ENCODE results near the gene TARS2. TPM values are rescaled to one million over a fixed set of nuclear protein-coding genes. Genes with fewer than 3 reads are reported as not detected.

The TARS2 gene
- total RNA-seq, 2 experiments from 2014 or later: 42.0 to 55.3 TPM

DNA sequence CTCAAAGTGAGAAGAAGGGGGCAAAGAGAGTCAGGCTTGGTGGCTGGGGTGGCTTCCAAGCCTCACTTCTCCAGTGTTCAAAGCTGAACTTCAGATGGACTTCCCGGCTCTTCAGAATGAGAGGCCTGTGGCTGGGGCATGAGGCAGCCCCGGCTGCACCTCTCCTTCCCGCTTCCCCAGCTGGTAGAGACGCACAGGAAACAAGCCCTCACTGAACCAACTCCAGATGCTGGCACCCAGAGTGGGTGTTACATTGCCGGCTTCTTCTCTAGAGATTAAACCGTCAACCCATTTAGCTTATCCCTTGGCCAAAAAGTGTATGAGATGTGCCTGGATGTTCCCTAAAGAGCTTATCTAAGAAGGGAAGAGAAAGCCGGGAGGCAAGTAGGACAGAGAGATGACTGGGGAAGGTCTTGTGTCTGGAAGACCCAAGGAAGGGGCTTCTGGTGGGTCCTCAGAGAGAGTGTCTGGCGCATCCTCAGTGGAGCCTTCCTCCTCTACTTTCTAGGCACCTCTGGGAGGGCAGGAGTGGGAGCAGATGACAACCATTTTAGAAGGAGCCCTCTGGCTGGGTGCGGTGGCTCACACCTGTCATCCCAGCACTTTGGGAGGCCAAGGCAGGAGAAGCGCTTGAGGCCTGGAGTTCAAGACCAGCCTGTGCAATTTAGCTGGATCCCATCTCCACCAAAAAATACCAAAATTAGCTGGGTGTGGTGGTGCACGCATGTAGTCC lies 64.0 kb downstream of the TARS2 start:
- Histone ChIP-seq H3K79me2 (ENCODE audit: insufficient read depth, low read depth, low read length) (no peaks in the 10 kb centered on the region), H3K4me1 (ENCODE audit: insufficient read depth, low read length, poor library complexity, severe bottlenecking) (peaks cover 9% of the 10 kb centered on the region), H3K9me3 (ENCODE audit: low read length) (no peaks in the 10 kb centered on the region), H3K4me3 (ENCODE audit: low read depth, low read length, poor library complexity, severe bottlenecking) (no peak overlapping the region), H2AFZ (ENCODE audit: low read length) (no peak overlapping the region), H4K20me1 (ENCODE audit: insufficient read depth, low read length) (no peaks in the 10 kb centered on the region), H3K9me2 (ENCODE audit: insufficient read depth, low read length) (no peaks in the 10 kb centered on the region), H3K27ac (ENCODE audit: low read depth, low read length, poor library complexity, severe bottlenecking) (no peak overlapping the region), H3K36me3 (ENCODE audit: insufficient read depth, low read length) (no peaks in the 10 kb centered on the region), H3K4me2 (ENCODE audit: low read length) (no peak overlapping the region)
- no peak for TF ChIP-seq CTCF (conservative IDR thresholded peaks at IDR 0.05; ENCODE audit: low read length)
- TF ChIP-seq EZH2phosphoT487 (IDR thresholded peaks at IDR 0.05; ENCODE audit: borderline replicate concordance, low read depth, low read length): no peak
- no TSS peak for BruUV-seq (replicated peaks)
- no peak for DNase-seq (ENCODE audit: low spot score)
- POLR2A ChIA-PET: interaction anchor here (0.6 to 0.7 kb wide), 2 partner anchors 293 to 666 kb away, joined by 3 read pairs; no protein-coding TSS in a partner anchor
- intact Hi-C loops (cut with micrococcal nuclease; ENCODE audit: unreplicated experiment): no loop called here
- CTCF ChIA-PET (ENCODE audit: unreplicated experiment): no interaction called here

GRCh38 chr1:150551784-150552127 lies 64.5 kb downstream of the TARS2 start:
- BruUV-seq (replicated peaks): no TSS peak

DNA sequence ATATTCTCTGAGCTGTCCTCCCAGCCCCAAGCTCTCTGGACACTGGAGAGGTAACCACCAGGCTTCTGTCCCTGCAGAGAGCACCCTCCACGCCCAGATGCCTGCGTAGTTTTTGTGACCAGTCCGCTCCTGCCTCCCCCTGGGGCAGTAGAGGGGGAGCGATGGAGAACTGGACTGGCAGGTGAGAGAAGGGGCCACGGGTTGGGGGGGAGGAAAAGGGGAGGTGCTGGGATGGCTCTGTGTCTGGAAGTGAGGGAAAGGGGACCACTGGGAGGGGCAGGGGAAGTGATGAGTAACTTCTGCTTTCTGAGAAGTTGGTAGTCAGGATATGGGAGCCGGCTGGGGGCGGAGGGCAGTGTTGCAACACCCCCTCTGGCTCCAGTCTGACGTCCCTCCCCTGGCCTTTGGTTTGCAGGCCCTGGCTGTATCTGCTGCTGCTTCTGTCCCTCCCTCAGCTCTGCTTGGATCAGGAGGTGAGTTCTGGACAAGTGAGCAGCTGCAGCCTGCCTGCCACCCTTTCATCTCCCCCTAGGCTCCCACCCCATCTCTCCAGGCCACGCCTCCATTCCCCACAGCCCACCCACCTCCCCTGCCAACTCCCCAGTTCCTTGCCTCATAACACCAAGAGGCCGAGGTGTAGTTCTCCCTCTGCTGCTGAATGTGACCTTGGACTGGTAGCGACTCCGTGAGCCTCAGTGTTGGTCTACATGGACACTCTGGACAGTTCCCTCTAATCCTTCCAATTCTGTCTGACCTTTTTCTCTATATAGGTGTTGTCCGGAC lies 65.1 kb downstream of the TARS2 start:
- H3K79me2 ChIP-seq (ENCODE audit: insufficient read depth, low read depth, low read length): no peaks in the 10 kb centered on the region
- H4K20me1 ChIP-seq (ENCODE audit: insufficient read depth, low read length): no peaks in the 10 kb centered on the region
- H3K4me1 ChIP-seq (ENCODE audit: insufficient read depth, low read length, poor library complexity, severe bottlenecking): peaks cover 9% of the 10 kb centered on the region
- intact Hi-C loops (cut with micrococcal nuclease; ENCODE audit: unreplicated experiment): no loop called here
- H3K4me2 ChIP-seq (ENCODE audit: low read length): no peak overlapping the region; the same call in 1 of the 2 replicates
- no peak for DNase-seq (ENCODE audit: low spot score)
- H3K9me3 ChIP-seq (ENCODE audit: low read length): no peaks in the 10 kb centered on the region
- H3K4me3 ChIP-seq (ENCODE audit: low read depth, low read length, poor library complexity, severe bottlenecking): no peak overlapping the region
- no peak overlapping the region for H3K27ac ChIP-seq (ENCODE audit: low read depth, low read length, poor library complexity, severe bottlenecking)
- ChIA-PET POLR2A (interaction anchor here (0.6 to 0.7 kb wide), 2 partner anchors 14 to 364 kb away, joined by 4 read pairs; no protein-coding TSS in a partner anchor), CTCF (ENCODE audit: unreplicated experiment) (interaction anchor here (0.5 kb wide), 1 partner anchor 9 kb away, joined by 3 read pairs; no protein-coding TSS in a partner anchor)
- BruUV-seq (replicated peaks): no TSS peak
- no peaks in the 10 kb centered on the region for H3K36me3 ChIP-seq (ENCODE audit: insufficient read depth, low read length)
- no peaks in the 10 kb centered on the region for H3K9me2 ChIP-seq (ENCODE audit: insufficient read depth, low read length)
- no peak for TF ChIP-seq CTCF (conservative IDR thresholded peaks at IDR 0.05; ENCODE audit: low read length)
- TF ChIP-seq EZH2phosphoT487 (IDR thresholded peaks at IDR 0.05; ENCODE audit: borderline replicate concordance, low read depth, low read length): no peak
- H2AFZ ChIP-seq (ENCODE audit: low read length): no peak overlapping the region

More at GRCh38 chr1:150551784-150552127, 64.5 kb downstream of the TARS2 start:
- intact Hi-C loops (cut with micrococcal nuclease; ENCODE audit: unreplicated experiment): no loop called here
- H3K27ac ChIP-seq (ENCODE audit: low read depth, low read length, poor library complexity, severe bottlenecking): no peak overlapping the region
- no peaks in the 10 kb centered on the region for H3K9me3 ChIP-seq (ENCODE audit: low read length)
- no peak for TF ChIP-seq EZH2phosphoT487 (IDR thresholded peaks at IDR 0.05; ENCODE audit: borderline replicate concordance, low read depth, low read length)
- H3K9me2 ChIP-seq (ENCODE audit: insufficient read depth, low read length): no peaks in the 10 kb centered on the region
- H2AFZ ChIP-seq (ENCODE audit: low read length): no peak overlapping the region
- H3K4me3 ChIP-seq (ENCODE audit: low read depth, low read length, poor library complexity, severe bottlenecking): no peak overlapping the region
- CTCF ChIA-PET (ENCODE audit: unreplicated experiment): interaction anchor here (0.5 kb wide), 1 partner anchor 9 kb away, joined by 3 read pairs; no protein-coding TSS in a partner anchor
- DNase-seq (ENCODE audit: low spot score): no peak
- H3K4me1 ChIP-seq (ENCODE audit: insufficient read depth, low read length, poor library complexity, severe bottlenecking): peaks cover 9% of the 10 kb centered on the region
- no peaks in the 10 kb centered on the region for H3K36me3 ChIP-seq (ENCODE audit: insufficient read depth, low read length)
- POLR2A ChIA-PET: interaction anchor here (0.6 to 0.7 kb wide), 3 partner anchors 14 to 365 kb away, joined by 3 to 4 read pairs (median 4); no protein-coding TSS in a partner anchor
- H3K79me2 ChIP-seq (ENCODE audit: insufficient read depth, low read depth, low read length): no peaks in the 10 kb centered on the region
- no peaks in the 10 kb centered on the region for H4K20me1 ChIP-seq (ENCODE audit: insufficient read depth, low read length)
- no peak overlapping the region for H3K4me2 ChIP-seq (ENCODE audit: low read length)
